CD4-positive, alpha-beta T cell treated with Interleukin-6 for 4 hours (primary cell): ENCODE measurements around the gene MPPE1.
"Not testable (repeated sequence)": the region's sequence is repeated elsewhere in the genome, so short reads cannot be mapped to it uniquely, and the experiment has no call there.

Source experiments
- DNase-seq: peaks from one replicate; pipeline ENCODE4 v3.0.0-alpha.2; 2020; ENCODE audit warnings: mixed read lengths

MPPE1 gene

DNA sequence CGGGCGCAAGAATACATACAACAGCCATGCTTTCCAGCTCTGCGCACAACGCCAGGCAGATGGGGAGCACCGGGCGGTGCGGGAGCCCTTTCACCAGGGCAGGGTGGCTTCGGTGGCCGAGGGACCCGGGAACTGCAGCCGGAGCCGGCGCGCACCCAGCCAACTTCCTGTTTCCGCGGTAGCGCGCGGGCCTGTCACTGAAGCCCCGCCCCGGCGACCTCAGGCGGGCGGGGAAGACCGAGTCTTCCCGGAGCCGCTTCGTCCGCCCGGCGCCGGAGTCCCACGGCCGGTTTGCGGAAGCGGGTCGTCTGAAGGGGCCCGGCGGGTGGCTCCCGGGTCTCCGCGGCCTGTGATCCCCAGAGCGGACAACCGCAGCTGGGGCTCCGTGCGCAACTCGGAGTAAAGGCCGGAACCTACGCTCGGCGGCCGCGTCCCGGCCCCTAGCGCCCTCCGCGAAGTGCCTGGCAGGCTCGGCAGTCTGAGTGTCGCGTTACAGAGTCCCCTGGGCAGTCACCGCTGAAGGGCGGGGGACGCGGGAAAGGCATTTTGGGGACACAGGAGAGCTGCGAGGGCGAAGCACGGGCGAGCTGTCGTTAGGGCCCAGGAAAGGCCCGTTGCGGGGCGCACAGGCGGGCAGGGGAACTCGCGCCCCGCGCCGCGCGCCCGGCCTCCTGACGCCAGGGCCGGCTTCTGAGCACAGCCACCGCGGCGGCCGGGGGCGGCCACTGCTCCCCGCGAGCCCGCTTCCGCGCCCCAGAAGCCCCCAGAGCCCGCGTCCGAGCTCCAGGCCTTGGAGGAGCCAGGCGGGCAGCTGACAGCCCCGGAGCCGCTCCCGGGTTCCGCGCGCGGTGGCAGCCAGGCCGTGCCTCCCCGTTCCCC lies at the start of gene MPPE1:
MPPE1 (minus strand) TSS at position 136 of the 879 bp plus-strand sequence. CDS start 11,053 bp downstream, outside the sequence.
- peak; percentile 90 for DNase-seq

DNA sequence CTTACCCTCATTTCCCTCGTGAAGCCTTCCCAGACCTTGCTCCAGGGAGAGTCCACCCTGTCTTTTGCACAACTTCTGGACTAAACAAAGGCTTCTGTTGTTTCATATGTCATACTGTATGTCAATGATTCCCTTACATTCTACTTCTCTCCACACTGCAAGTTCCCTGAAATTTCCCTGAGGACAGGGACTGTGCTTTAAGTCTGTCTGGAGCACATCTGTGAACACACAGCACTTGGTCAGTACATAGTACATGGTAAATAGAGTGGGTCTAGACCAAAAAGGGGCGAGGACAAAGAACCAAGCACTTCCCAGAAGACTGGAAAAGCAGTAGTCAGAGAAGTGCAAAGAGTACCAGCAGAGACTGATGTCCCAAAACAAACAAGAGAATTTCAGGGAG lies 49.5 kb upstream of the MPPE1 start:
- DNase-seq = no peak

- DNase-seq = no peak
These were observed 48.5 kb upstream of the MPPE1 start for GRCh38 chr18:11956371-11957308.

DNA sequence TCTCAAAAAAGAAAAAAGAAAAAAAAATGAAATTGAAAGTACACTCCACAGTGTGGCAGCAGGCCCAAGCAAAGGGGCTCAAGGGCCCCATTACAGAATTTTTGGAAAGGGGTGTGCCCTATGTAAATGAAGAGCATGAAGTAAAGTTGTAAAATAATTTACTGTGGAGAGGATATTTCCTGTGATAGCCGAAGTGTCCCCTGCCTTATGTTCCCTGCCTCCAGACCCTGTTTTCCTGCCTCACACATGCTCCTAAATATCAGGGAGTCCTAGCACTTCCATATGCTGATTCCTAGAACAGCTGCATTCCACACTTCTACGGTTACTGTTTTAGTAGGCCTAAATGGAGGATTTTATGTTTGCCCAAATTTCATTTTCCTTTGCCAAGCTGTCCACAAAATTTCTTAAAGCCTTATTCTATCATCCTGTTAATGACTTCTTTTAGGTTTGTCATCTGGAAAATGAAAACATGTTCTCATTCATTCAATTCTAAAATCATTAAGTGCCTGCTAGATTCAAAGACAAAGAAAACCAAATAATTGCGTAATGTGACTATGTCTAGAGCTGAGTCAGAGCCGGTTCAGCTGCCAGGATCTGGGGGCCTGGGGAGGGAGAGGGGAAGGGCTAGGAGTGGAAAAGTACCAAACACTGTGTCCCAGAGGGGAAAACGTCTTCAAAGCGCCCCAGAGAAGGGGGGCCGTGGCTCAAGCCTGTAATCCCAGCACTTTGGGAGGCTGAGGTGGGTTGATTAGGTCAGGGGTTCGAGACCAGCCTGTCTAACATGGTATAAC lies 47.3 kb upstream of the MPPE1 start:
- no peak for DNase-seq

DNA sequence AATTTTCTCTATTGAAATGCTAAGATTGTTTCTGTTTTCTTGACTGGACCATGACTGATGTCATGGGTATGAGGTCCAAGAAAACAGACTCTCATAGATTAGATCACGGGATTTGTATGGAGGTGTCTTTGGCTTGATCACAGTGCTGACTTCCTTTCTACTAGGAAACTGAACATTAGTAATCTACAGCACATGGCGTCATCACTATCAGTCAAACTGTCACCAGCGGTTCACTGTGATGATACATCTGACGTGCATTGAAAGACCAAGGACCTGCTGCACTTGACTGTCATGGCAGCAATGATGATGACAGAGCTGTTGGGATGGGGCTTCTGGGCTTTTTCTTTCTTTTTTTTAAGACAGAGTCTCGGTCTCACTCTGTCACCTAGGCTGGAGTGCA lies 45.0 kb upstream of the MPPE1 start:
- no peak for DNase-seq

DNA sequence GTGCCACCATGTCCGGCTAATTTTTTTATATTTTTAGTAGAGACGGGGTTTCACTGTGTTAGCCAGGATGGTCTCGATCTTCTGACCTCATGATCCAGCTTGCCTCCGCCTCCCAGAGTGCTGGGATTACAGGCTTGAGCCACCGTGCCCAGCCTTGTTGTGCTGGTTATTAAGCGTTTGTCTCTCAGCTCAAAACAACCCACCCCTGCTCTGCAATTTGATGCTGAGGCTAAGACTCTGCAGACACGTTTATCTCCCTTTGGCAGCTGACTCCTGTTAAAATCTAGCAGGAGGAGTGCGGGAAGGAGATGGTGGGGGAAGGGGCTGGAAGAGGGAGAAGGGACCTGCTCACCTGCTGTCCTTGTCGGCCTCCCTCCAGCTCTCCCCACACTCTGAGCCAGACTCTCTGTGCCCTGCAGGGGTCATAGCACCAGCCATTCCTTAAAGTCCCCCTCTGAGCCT lies 43.3 kb upstream of the MPPE1 start:
- DNase-seq = no peak

GRCh38 chr18:11950824-11951223 lies 42.7 kb upstream of the MPPE1 start:
- DNase-seq = no peak

- no peak for DNase-seq
These were observed 40.9 kb upstream of the MPPE1 start for GRCh38 chr18:11948852-11949523.

- peak; percentile 68 for DNase-seq
These were observed 39.4 kb upstream of the MPPE1 start for GRCh38 chr18:11947214-11948191.

GRCh38 chr18:11946756-11947155 lies 38.6 kb upstream of the MPPE1 start:
- no peak for DNase-seq

DNA sequence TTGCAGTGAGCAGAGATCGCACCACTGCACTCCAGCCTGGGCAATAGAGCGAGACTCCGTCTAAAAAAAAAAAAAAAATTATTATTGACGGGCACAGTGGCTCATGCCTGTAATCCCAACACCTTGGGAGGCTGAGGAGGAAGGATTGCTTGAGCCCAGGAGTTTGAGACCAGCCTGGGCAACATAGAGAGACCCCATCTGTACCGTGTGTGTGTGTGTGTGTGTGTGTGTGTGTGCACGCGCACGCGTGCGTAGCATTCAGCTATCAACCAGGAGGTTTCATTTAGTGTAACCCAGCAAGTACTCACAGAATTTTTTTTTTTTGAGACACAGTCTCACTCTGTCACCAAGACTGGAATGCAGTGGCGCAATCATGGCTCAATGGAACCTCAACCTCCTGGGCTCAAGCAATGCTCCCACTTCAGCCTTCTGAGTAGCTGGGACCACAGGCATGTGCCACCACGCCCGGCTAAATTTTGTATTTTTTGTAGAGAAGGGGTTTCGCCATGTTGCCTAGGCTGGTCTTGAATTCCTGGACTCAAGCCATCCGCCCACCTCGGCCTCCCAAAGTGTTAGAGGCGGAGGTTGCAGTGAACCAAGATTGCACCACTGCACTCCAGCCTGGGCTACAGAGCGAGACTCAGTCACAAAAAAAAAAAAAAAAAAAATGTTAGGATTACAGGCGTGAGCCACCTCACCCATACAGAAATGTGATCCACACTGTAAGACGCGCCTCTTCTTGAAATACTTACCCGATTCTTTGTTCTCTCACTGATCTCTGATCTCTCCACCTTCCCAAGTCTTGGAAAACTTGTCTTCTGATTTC lies 37.9 kb upstream of the MPPE1 start:
- DNase-seq = not testable (repeated sequence)

DNA sequence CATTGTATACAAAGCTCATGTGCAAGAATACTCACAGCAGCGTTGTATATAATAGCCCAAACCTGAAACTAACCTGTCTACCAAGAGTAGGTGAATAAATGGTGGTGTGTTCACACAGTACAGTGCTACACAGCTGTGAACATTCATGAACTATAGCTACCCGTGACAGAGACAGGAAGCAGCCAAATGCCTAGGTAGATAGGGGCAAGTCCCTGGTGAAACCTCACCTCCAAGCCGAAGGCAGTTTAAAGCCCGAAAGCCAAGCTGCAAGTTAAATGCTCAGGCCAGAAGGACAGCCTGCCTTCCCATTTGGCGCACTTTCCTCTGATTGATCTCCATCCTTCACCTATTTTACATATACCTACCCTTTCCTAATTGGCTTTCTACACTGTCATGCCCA lies 36.7 kb upstream of the MPPE1 start:
- no peak for DNase-seq

GRCh38 chr18:11944252-11944651 lies 36.1 kb upstream of the MPPE1 start:
- DNase-seq = no peak

DNA sequence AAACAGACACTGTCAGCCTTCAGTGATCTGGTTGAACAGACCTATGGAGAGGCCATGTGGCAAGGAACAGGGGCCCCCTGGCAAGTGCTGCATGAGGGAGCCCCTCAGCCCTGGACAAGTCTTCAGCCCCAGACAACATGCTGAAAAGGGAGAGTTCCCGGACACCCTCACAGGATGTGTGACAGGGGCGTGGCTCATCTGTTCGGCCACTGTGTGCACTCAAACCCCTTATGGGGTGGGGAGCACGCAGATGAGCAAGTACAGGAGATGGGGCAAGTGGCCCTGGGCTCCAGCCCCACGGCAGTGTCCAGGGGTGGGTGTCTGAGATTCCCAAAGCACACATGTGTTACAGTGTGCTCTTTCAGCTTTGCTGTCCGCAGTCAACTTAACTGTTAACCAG lies 35.4 kb upstream of the MPPE1 start:
- no peak for DNase-seq

GRCh38 chr18:11940956-11941355 lies 32.8 kb upstream of the MPPE1 start:
- no peak for DNase-seq

- peak; percentile 86 for DNase-seq
These were observed 29.9 kb upstream of the MPPE1 start for GRCh38 chr18:11937874-11938478.

- DNase-seq = no peak
These were observed 24.3 kb upstream of the MPPE1 start for GRCh38 chr18:11932393-11932792.

GRCh38 chr18:11927497-11927896 lies 19.4 kb upstream of the MPPE1 start:
- no peak for DNase-seq

- DNase-seq = no peak
These were observed 17.8 kb upstream of the MPPE1 start for GRCh38 chr18:11925800-11926481.
